ENCODE measurements around the gene CAMSAP1. TPM values are rescaled to one million over a fixed set of nuclear protein-coding genes. Genes with fewer than 3 reads are reported as not detected.

The CAMSAP1 gene
- total and polyA plus RNA-seq, 10 of the 15 experiments (the other 5 are each of a cell fraction or from before 2014, with no cell fraction given): 1.4 to 24.7 (median 8.0) TPM

DNA sequence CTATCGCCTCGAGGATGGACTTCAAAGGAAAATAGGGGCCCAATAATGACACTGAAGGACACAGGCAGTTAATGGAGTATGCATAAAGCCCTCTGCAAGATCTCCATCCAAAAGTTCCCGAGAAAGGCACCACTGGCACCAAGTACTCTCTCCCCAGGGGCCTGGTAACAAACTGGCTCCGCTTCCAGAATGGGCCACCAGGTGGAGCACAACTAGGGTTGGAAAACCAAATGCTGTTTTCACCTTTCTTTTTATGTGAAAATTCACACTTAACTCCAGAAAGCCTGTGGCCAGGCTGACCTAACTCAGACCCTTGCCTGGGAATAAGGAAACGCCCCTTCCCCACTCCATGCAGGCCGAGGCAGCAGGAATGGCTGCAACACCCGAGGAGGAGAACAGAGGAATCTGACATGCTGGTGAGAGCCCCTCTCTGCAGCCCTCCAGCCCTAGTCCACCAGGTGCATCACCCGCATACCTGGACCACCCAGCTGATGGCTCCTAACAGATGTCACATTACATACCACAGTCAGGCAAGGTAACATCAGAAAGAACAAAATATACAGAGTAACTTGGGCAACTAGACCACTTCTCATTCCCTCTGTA, 42.8 kb downstream of the CAMSAP1 start:
- no peaks in the 10 kb centered on the region for H4K20me1 ChIP-seq (ENCODE audit: control insufficient read depth, insufficient read depth)
- no peak overlapping the region for H3K4me3 ChIP-seq
- peak; percentile 95 for FAIRE-seq
- POLR2A ChIA-PET: no interaction called here
- TF ChIP-seq, protein P1, sequence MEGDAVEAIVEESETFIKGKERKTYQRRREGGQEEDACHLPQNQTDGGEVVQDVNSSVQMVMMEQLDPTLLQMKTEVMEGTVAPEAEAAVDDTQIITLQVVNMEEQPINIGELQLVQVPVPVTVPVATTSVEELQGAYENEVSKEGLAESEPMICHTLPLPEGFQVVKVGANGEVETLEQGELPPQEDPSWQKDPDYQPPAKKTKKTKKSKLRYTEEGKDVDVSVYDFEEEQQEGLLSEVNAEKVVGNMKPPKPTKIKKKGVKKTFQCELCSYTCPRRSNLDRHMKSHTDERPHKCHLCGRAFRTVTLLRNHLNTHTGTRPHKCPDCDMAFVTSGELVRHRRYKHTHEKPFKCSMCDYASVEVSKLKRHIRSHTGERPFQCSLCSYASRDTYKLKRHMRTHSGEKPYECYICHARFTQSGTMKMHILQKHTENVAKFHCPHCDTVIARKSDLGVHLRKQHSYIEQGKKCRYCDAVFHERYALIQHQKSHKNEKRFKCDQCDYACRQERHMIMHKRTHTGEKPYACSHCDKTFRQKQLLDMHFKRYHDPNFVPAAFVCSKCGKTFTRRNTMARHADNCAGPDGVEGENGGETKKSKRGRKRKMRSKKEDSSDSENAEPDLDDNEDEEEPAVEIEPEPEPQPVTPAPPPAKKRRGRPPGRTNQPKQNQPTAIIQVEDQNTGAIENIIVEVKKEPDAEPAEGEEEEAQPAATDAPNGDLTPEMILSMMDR (IDR thresholded peaks at IDR 0.05 in 2 of 3, conservative IDR thresholded peaks at IDR 0.05 in 1 of 3; ENCODE audit: control insufficient read depth in 2 of 3, extremely low read depth in 1 of 3, insufficient read depth in 1 of 3, low read depth in 3 of 3, low read length in 3 of 3): peak; percentile 76 to 86 (median 81)
- peak; percentile 64 for TF ChIP-seq RAD21 (IDR thresholded peaks at IDR 0.05; ENCODE audit: insufficient read depth, low read depth, low read length)
- TF ChIP-seq YY1 (IDR thresholded peaks at IDR 0.05; ENCODE audit: low read depth, low read length): peak; percentile 51; the same call in 1 of the 2 replicates
- TF ChIP-seq SRF (IDR thresholded peaks at IDR 0.05; ENCODE audit: low read depth in 2 of 2, low read length in 2 of 2): no peak
- TF ChIP-seq, protein P2, sequence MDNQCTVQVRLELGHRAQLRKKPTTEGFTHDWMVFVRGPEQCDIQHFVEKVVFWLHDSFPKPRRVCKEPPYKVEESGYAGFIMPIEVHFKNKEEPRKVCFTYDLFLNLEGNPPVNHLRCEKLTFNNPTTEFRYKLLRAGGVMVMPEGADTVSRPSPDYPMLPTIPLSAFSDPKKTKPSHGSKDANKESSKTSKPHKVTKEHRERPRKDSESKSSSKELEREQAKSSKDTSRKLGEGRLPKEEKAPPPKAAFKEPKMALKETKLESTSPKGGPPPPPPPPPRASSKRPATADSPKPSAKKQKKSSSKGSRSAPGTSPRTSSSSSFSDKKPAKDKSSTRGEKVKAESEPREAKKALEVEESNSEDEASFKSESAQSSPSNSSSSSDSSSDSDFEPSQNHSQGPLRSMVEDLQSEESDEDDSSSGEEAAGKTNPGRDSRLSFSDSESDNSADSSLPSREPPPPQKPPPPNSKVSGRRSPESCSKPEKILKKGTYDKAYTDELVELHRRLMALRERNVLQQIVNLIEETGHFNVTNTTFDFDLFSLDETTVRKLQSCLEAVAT (IDR thresholded peaks at IDR 0.05): no peak
- TF ChIP-seq MEF2B (IDR thresholded peaks at IDR 0.05; ENCODE audit: partially characterized antibody, poor library complexity, severe bottlenecking): peak; percentile 65
- TF ChIP-seq RUNX3 (IDR thresholded peaks at IDR 0.05; ENCODE audit: low read length): 0 out of 2 replicates have a peak, but pooled peaks have one; percentile 9
- TF ChIP-seq, protein P3, sequence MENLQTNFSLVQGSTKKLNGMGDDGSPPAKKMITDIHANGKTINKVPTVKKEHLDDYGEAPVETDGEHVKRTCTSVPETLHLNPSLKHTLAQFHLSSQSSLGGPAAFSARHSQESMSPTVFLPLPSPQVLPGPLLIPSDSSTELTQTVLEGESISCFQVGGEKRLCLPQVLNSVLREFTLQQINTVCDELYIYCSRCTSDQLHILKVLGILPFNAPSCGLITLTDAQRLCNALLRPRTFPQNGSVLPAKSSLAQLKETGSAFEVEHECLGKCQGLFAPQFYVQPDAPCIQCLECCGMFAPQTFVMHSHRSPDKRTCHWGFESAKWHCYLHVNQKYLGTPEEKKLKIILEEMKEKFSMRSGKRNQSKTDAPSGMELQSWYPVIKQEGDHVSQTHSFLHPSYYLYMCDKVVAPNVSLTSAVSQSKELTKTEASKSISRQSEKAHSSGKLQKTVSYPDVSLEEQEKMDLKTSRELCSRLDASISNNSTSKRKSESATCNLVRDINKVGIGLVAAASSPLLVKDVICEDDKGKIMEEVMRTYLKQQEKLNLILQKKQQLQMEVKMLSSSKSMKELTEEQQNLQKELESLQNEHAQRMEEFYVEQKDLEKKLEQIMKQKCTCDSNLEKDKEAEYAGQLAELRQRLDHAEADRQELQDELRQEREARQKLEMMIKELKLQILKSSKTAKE (IDR thresholded peaks at IDR 0.05; ENCODE audit: low read depth, poor library complexity, severe bottlenecking): no peak
- TF ChIP-seq SP1 (IDR thresholded peaks at IDR 0.05; ENCODE audit: low read depth, low read length): no peak
- peak; percentile 69; the same call in 1 of the 2 replicates for TF ChIP-seq SMC3 (IDR thresholded peaks at IDR 0.05; ENCODE audit: borderline replicate concordance, low read length)
- no peak overlapping the region for H3K27ac ChIP-seq (ENCODE audit: control insufficient read depth, insufficient read depth)
- 36% methylated on average over 8 of the region's 8 CpGs for WGBS (ENCODE audit: insufficient coverage, insufficient replicate concordance, low lambda C conversion rate, missing lambda C conversion rate)
- BruUV-seq (replicated peaks): no TSS peak
- CTCF ChIA-PET: interaction anchor here (0.6 to 2.5 kb wide), 14 partner anchors 9 to 274 kb away, joined by 3 to 14 read pairs (median 4); no protein-coding TSS in a partner anchor
- SMC1A ChIA-PET (ENCODE audit: uncharacterized antibody, unreplicated experiment): no interaction called here
- H3K9me3 ChIP-seq (replicated peaks; ENCODE audit: control insufficient read depth, insufficient read depth, low read length): no peaks in the 10 kb centered on the region
- in situ Hi-C loops (cut with MboI) (loop anchor here (5.0 kb wide), 1 partner anchor 258 kb away; no protein-coding TSS in a partner anchor), intact Hi-C loops (cut with micrococcal nuclease; ENCODE audit: unreplicated experiment) (loop anchor here (2.0 to 5.0 kb wide), 2 partner anchors 43 to 258 kb away; partner anchors contain the start of gene CAMSAP1)
- RAD21 ChIA-PET (ENCODE audit: unreplicated experiment): no interaction called here
- H3K4me2 ChIP-seq (ENCODE audit: control insufficient read depth, insufficient read depth): no peak overlapping the region
- no peaks in the 10 kb centered on the region for H3K4me1 ChIP-seq (ENCODE audit: control insufficient read depth, insufficient read depth, low read length)
- peaks cover 3 to 8% of the 10 kb centered on the region in 2 experiments for H3K36me3 ChIP-seq (ENCODE audit: control insufficient read depth in 2 of 2, insufficient read depth in 2 of 2, low read length in 1 of 2)
- ATAC-seq: peak; percentile 82
- no peak overlapping the region for H3K9ac ChIP-seq (ENCODE audit: control insufficient read depth, insufficient read depth, low read length)
- peaks cover 2% of the 10 kb centered on the region; the same call in 1 of the 2 replicates for H3K79me2 ChIP-seq (ENCODE audit: control insufficient read depth, insufficient read depth, low read length)
- no peak overlapping the region for H2AFZ ChIP-seq (ENCODE audit: control insufficient read depth, low read depth, low read length)
- no peaks in the 10 kb centered on the region for H3K27me3 ChIP-seq (replicated peaks in 1 of 2; ENCODE audit: control insufficient read depth in 2 of 2, insufficient read depth in 2 of 2, low read length in 1 of 2)
- DNase-seq (ENCODE audit: low read depth, low spot score): no peak
